Skeletal muscle tissue (tissue), 4 donors: Measurements from ENCODE around the gene MAU2. TPM values are rescaled to one million over a fixed set of nuclear protein-coding genes. Genes with fewer than 3 reads are reported as not detected.

Experiments
- H3K27ac ChIP-seq: one replicate; pipeline ENCODE4 v1.7.0; 2013; ENCODE audit warnings: mild to moderate bottlenecking, low read depth, low read length, inconsistent platforms
- H3K27me3 ChIP-seq, 3 donors: one replicate each; pipeline ENCODE4 v1.7.0; 2013; ENCODE audit warnings: low read length in 3 of 3; ENCODE audit not compliant: control insufficient read depth in 3 of 3, insufficient read depth in 3 of 3
- H3K36me3 ChIP-seq, 3 donors: one replicate each; pipeline ENCODE4 v1.7.0; 2013; ENCODE audit warnings: low read length in 3 of 3; ENCODE audit not compliant: control insufficient read depth in 3 of 3, insufficient read depth in 3 of 3
- H3K4me1 ChIP-seq, 3 donors: one replicate each; pipeline ENCODE4 v1.7.0; 2013; ENCODE audit warnings: low read length in 3 of 3, mild to moderate bottlenecking in 3 of 3; ENCODE audit not compliant: control insufficient read depth in 3 of 3, insufficient read depth in 3 of 3
- H3K4me3 ChIP-seq, 3 donors: one replicate each; pipeline ENCODE4 v1.7.0; 2013; ENCODE audit warnings: low read length in 3 of 3
- H3K9ac ChIP-seq, 3 donors: one replicate each; pipeline ENCODE4 v1.7.0; 2013; ENCODE audit warnings: low read length in 3 of 3, mild to moderate bottlenecking in 3 of 3, moderate library complexity in 2 of 3, low read depth in 1 of 3
- H3K9me3 ChIP-seq, 3 donors: one replicate each; pipeline ENCODE4 v1.7.0; 2013; ENCODE audit warnings: low read length in 3 of 3; ENCODE audit not compliant: control insufficient read depth in 3 of 3
- total RNA-seq: library from RNA; depleted of rRNA; stranded (reverse); fragments of >200 nt; gene quantifications from one replicate; pipeline ENCODE4 v1.2.3, GENCODE V29; 2014
- donor health status: Osteomylitis.

The MAU2 gene
- total RNA-seq, 1 donor from 2014 or later = 20.9 TPM

- Histone ChIP-seq H3K9ac (peak overlapping the region in 2 of 3 donors; percentile 45 to 51), H3K9me3 (no peaks in the 10 kb centered on the region), H3K36me3 (peaks cover 63 to 74% (median 64%) of the 10 kb centered on the region in 3 donors), H3K4me3 (no peak overlapping the region), H3K27ac (no peak overlapping the region), H3K4me1 (peaks cover 6 to 9% (median 9%) of the 10 kb centered on the region in 3 donors), H3K27me3 (no peaks in the 10 kb centered on the region)
These were observed 13.7 kb downstream of the MAU2 start for GRCh38 chr19:19334063-19334988.

GRCh38 chr19:19334989-19335344 lies 14.3 kb downstream of the MAU2 start:
- no peak overlapping the region for H3K27ac ChIP-seq

GRCh38 chr19:19335408-19336158 lies 15.0 kb downstream of the MAU2 start:
- Histone ChIP-seq H3K27ac (no peak overlapping the region), H3K27me3 (no peaks in the 10 kb centered on the region), H3K4me1 (peaks cover 6 to 9% (median 9%) of the 10 kb centered on the region in 3 donors), H3K4me3 (no peak overlapping the region), H3K9me3 (no peaks in the 10 kb centered on the region), H3K36me3 (peaks cover 62 to 71% (median 63%) of the 10 kb centered on the region in 3 donors), H3K9ac (peak overlapping the region in 1 of 3 donors; percentile 25)

More at GRCh38 chr19:19334989-19335344, 14.3 kb downstream of the MAU2 start:
- H3K9me3 ChIP-seq = no peaks in the 10 kb centered on the region
- H3K9ac ChIP-seq = peak overlapping the region in 2 of 3 donors; percentile 45 to 51
- no peaks in the 10 kb centered on the region for H3K27me3 ChIP-seq
- peaks cover 6 to 9% (median 9%) of the 10 kb centered on the region in 3 donors for H3K4me1 ChIP-seq
- peaks cover 62 to 71% (median 62%) of the 10 kb centered on the region in 3 donors for H3K36me3 ChIP-seq
- H3K4me3 ChIP-seq = no peak overlapping the region

- H3K4me1 ChIP-seq = peaks cover 6 to 9% (median 9%) of the 10 kb centered on the region in 3 donors
- no peak overlapping the region for H3K4me3 ChIP-seq
- H3K9me3 ChIP-seq = no peaks in the 10 kb centered on the region
- no peaks in the 10 kb centered on the region for H3K27me3 ChIP-seq
- no peak overlapping the region for H3K27ac ChIP-seq
- no peak overlapping the region for H3K9ac ChIP-seq
- H3K36me3 ChIP-seq = peaks cover 68 to 74% (median 69%) of the 10 kb centered on the region in 3 donors
These were observed 16.0 kb downstream of the MAU2 start for GRCh38 chr19:19336597-19336996.

- H3K27me3 ChIP-seq = no peaks in the 10 kb centered on the region
- no peak overlapping the region for H3K9ac ChIP-seq
- peaks cover 6 to 9% (median 9%) of the 10 kb centered on the region in 3 donors for H3K4me1 ChIP-seq
- no peak overlapping the region for H3K4me3 ChIP-seq
- no peaks in the 10 kb centered on the region for H3K9me3 ChIP-seq
- no peak overlapping the region for H3K27ac ChIP-seq
- H3K36me3 ChIP-seq = peaks cover 68 to 76% (median 69%) of the 10 kb centered on the region in 3 donors
These were observed 16.5 kb downstream of the MAU2 start for GRCh38 chr19:19337120-19337519.

- H3K9me3 ChIP-seq = no peaks in the 10 kb centered on the region
- H3K27me3 ChIP-seq = no peaks in the 10 kb centered on the region
- peaks cover 6 to 11% (median 9%) of the 10 kb centered on the region in 3 donors for H3K4me1 ChIP-seq
- no peak overlapping the region for H3K9ac ChIP-seq
- H3K4me3 ChIP-seq = no peak overlapping the region
- H3K27ac ChIP-seq = no peak overlapping the region
- H3K36me3 ChIP-seq = peaks cover 75 to 82% (median 77%) of the 10 kb centered on the region in 3 donors
These were observed 17.5 kb downstream of the MAU2 start for GRCh38 chr19:19338082-19338481.

GRCh38 chr19:19341026-19341425 lies 20.4 kb downstream of the MAU2 start:
- peaks cover 0 to 2% (median 0%) of the 10 kb centered on the region in 3 donors for H3K4me1 ChIP-seq
- no peaks in the 10 kb centered on the region for H3K9me3 ChIP-seq
- no peak overlapping the region for H3K4me3 ChIP-seq
- peaks cover 81 to 83% (median 82%) of the 10 kb centered on the region in 3 donors for H3K36me3 ChIP-seq
- H3K27me3 ChIP-seq = no peaks in the 10 kb centered on the region
- H3K9ac ChIP-seq = no peak overlapping the region
- no peak overlapping the region for H3K27ac ChIP-seq

- no peak overlapping the region for H3K27ac ChIP-seq
- no peaks in the 10 kb centered on the region for H3K9me3 ChIP-seq
- peaks cover 82 to 84% (median 83%) of the 10 kb centered on the region in 3 donors for H3K36me3 ChIP-seq
- peak overlapping the region in 1 of 3 donors; percentile 25 for H3K9ac ChIP-seq
- no peak overlapping the region for H3K4me3 ChIP-seq
- H3K4me1 ChIP-seq = peaks cover 0 to 2% (median 0%) of the 10 kb centered on the region in 3 donors
- H3K27me3 ChIP-seq = no peaks in the 10 kb centered on the region
These were observed 21.7 kb downstream of the MAU2 start for GRCh38 chr19:19342086-19343015.

GRCh38 chr19:19343016-19343362 lies 22.4 kb downstream of the MAU2 start:
- no peak overlapping the region for H3K4me3 ChIP-seq
- no peaks in the 10 kb centered on the region for H3K9me3 ChIP-seq
- no peak overlapping the region for H3K27ac ChIP-seq
- no peaks in the 10 kb centered on the region for H3K27me3 ChIP-seq
- H3K4me1 ChIP-seq = peaks cover 0 to 2% (median 0%) of the 10 kb centered on the region in 3 donors
- peaks cover 80 to 82% (median 81%) of the 10 kb centered on the region in 3 donors for H3K36me3 ChIP-seq
- H3K9ac ChIP-seq = peak overlapping the region in 1 of 3 donors; percentile 25
